Duodenal mucosa (tissue), 2 donors: ENCODE measurements around the gene FARS2.

ENCODE experiments used
- H3K27ac ChIP-seq: one replicate; pipeline ENCODE4 v1.7.0; 2013; ENCODE audit warnings: low read depth, low read length
- H3K27me3 ChIP-seq, 2 donors: one replicate each; pipeline ENCODE4 v1.7.0; 2013; ENCODE audit warnings: low read length in 2 of 2, control low read depth in 1 of 2; ENCODE audit not compliant: insufficient read depth in 2 of 2, control insufficient read depth in 1 of 2
- H3K36me3 ChIP-seq, 2 donors: one replicate each; pipeline ENCODE4 v1.7.0; 2013; ENCODE audit warnings: low read length in 2 of 2, control low read depth in 1 of 2; ENCODE audit not compliant: insufficient read depth in 2 of 2, control insufficient read depth in 1 of 2
- H3K4me1 ChIP-seq, 2 donors: one replicate each; pipeline ENCODE4 v1.7.0; 2013; ENCODE audit warnings: low read length in 2 of 2, control low read depth in 1 of 2; ENCODE audit not compliant: insufficient read depth in 2 of 2, control insufficient read depth in 1 of 2
- H3K4me3 ChIP-seq, 2 donors: one replicate each; pipeline ENCODE4 v1.7.0; 2013; ENCODE audit warnings: low read length in 2 of 2, low read depth in 1 of 2
- H3K9ac ChIP-seq, 2 donors: one replicate each; pipeline ENCODE4 v1.7.0; 2013; ENCODE audit warnings: low read length in 2 of 2, low read depth in 1 of 2
- H3K9me3 ChIP-seq, 2 donors: one replicate each; pipeline ENCODE4 v1.7.0; 2013; ENCODE audit warnings: low read length in 2 of 2, control low read depth in 1 of 2; ENCODE audit not compliant: control insufficient read depth in 1 of 2

Gene FARS2

GRCh38 chr6:5466281-5467136, 205.2 kb downstream of the FARS2 start:
- Histone ChIP-seq H3K27me3 (no peaks in the 10 kb centered on the region), H3K9ac (no peak overlapping the region), H3K9me3 (no peaks in the 10 kb centered on the region), H3K36me3 (no peaks in the 10 kb centered on the region), H3K4me1 (no peaks in the 10 kb centered on the region), H3K27ac (no peak overlapping the region), H3K4me3 (no peak overlapping the region)

GRCh38 chr6:5468586-5468985, 207.3 kb downstream of the FARS2 start:
- Histone ChIP-seq H3K27ac (no peak overlapping the region), H3K9ac (no peak overlapping the region), H3K9me3 (no peaks in the 10 kb centered on the region), H3K4me3 (no peak overlapping the region), H3K36me3 (no peaks in the 10 kb centered on the region), H3K27me3 (no peaks in the 10 kb centered on the region), H3K4me1 (no peaks in the 10 kb centered on the region)

GRCh38 chr6:5469101-5469846, 208.0 kb downstream of the FARS2 start:
- H3K9me3 ChIP-seq, result no peaks in the 10 kb centered on the region
- H3K27ac ChIP-seq, result no peak overlapping the region
- H3K4me1 ChIP-seq, result no peaks in the 10 kb centered on the region
- no peak overlapping the region for H3K9ac ChIP-seq
- H3K36me3 ChIP-seq, result no peaks in the 10 kb centered on the region
- no peak overlapping the region for H3K4me3 ChIP-seq
- H3K27me3 ChIP-seq, result no peaks in the 10 kb centered on the region

GRCh38 chr6:5471044-5471443, 209.7 kb downstream of the FARS2 start:
- H3K27me3 ChIP-seq, result no peaks in the 10 kb centered on the region
- no peak overlapping the region for H3K9ac ChIP-seq
- H3K4me1 ChIP-seq, result no peaks in the 10 kb centered on the region
- no peaks in the 10 kb centered on the region for H3K9me3 ChIP-seq
- no peaks in the 10 kb centered on the region for H3K36me3 ChIP-seq
- H3K27ac ChIP-seq, result no peak overlapping the region
- no peak overlapping the region for H3K4me3 ChIP-seq

GRCh38 chr6:5471637-5472398, 210.5 kb downstream of the FARS2 start:
- Histone ChIP-seq H3K4me1 (no peaks in the 10 kb centered on the region), H3K27ac (no peak overlapping the region), H3K36me3 (no peaks in the 10 kb centered on the region), H3K27me3 (no peaks in the 10 kb centered on the region), H3K9ac (no peak overlapping the region), H3K9me3 (no peaks in the 10 kb centered on the region), H3K4me3 (no peak overlapping the region)

GRCh38 chr6:5472571-5472970, 211.3 kb downstream of the FARS2 start:
- H3K9me3 ChIP-seq, result no peaks in the 10 kb centered on the region

GRCh38 chr6:5475779-5476178, 214.5 kb downstream of the FARS2 start:
- H3K27me3 ChIP-seq, result no peaks in the 10 kb centered on the region
- H3K9me3 ChIP-seq, result no peaks in the 10 kb centered on the region
- no peaks in the 10 kb centered on the region for H3K36me3 ChIP-seq
- H3K27ac ChIP-seq, result no peak overlapping the region
- H3K4me3 ChIP-seq, result no peak overlapping the region
- no peak overlapping the region for H3K9ac ChIP-seq
- H3K4me1 ChIP-seq, result no peaks in the 10 kb centered on the region

More at GRCh38 chr6:5472571-5472970, 211.3 kb downstream of the FARS2 start:
- Histone ChIP-seq H3K27ac (no peak overlapping the region), H3K9ac (no peak overlapping the region), H3K36me3 (no peaks in the 10 kb centered on the region), H3K27me3 (no peaks in the 10 kb centered on the region), H3K4me3 (no peak overlapping the region), H3K4me1 (no peaks in the 10 kb centered on the region)

GRCh38 chr6:5478380-5478779, 217.1 kb downstream of the FARS2 start:
- no peaks in the 10 kb centered on the region for H3K36me3 ChIP-seq

GRCh38 chr6:5481033-5481432, 219.7 kb downstream of the FARS2 start:
- no peaks in the 10 kb centered on the region for H3K4me1 ChIP-seq
- no peaks in the 10 kb centered on the region for H3K27me3 ChIP-seq
- H3K4me3 ChIP-seq, result no peak overlapping the region
- no peaks in the 10 kb centered on the region for H3K36me3 ChIP-seq
- H3K27ac ChIP-seq, result no peak overlapping the region
- no peaks in the 10 kb centered on the region for H3K9me3 ChIP-seq
- H3K9ac ChIP-seq, result no peak overlapping the region

More at GRCh38 chr6:5478380-5478779, 217.1 kb downstream of the FARS2 start:
- Histone ChIP-seq H3K9ac (no peak overlapping the region), H3K4me1 (no peaks in the 10 kb centered on the region), H3K4me3 (no peak overlapping the region), H3K27ac (no peak overlapping the region), H3K9me3 (no peaks in the 10 kb centered on the region), H3K27me3 (no peaks in the 10 kb centered on the region)

- no peak overlapping the region for H3K9ac ChIP-seq
- H3K9me3 ChIP-seq, result no peaks in the 10 kb centered on the region
- no peaks in the 10 kb centered on the region for H3K27me3 ChIP-seq
- no peak overlapping the region for H3K27ac ChIP-seq
- no peaks in the 10 kb centered on the region for H3K4me1 ChIP-seq
- no peaks in the 10 kb centered on the region for H3K36me3 ChIP-seq
- H3K4me3 ChIP-seq, result no peak overlapping the region
Observed at GRCh38 chr6:5481750-5482149, 220.4 kb downstream of the FARS2 start.
